ENCODE results near the gene RPL22. TPM values are rescaled to one million over a fixed set of nuclear protein-coding genes. Genes with fewer than 3 reads are reported as not detected.

The RPL22 gene
- total and polyA plus RNA-seq, 12 donors = 223 to 639 (median 277) TPM

GRCh38 chr1:6152882-6153281, 46.5 kb downstream of the RPL22 start:
- H3K27ac ChIP-seq = no peak overlapping the region
- no peak overlapping the region for H3K4me3 ChIP-seq
- TF ChIP-seq CTCF (IDR thresholded peaks at IDR 0.05) = no peak
- DNase-seq (no peak), ATAC-seq (no peak)
- WGBS, 2 donors = 68 to 78% methylated on average over 7 of the region's 7 CpGs
- H3K27me3 ChIP-seq = peaks cover 4 to 35% (median 19%) of the 10 kb centered on the region in 7 donors
- H3K9me3 ChIP-seq = no peaks in the 10 kb centered on the region
- H3K4me1 ChIP-seq = peaks cover 0 to 9% (median 5%) of the 10 kb centered on the region in 9 donors
- intact Hi-C loops (cut with DNase I) = loop anchor here in 2 of 10 donors (10.0 kb wide), 2 partner anchors 48 to 502 kb away; no protein-coding TSS in a partner anchor
- H3K36me3 ChIP-seq = no peaks in the 10 kb centered on the region

- H3K4me3 ChIP-seq = no peak overlapping the region
- H3K4me1 ChIP-seq = peaks cover 0 to 9% (median 5%) of the 10 kb centered on the region in 9 donors
- no peak for DNase-seq
- no peaks in the 10 kb centered on the region for H3K9me3 ChIP-seq
- no peak for ATAC-seq
- no peaks in the 10 kb centered on the region for H3K36me3 ChIP-seq
- TF ChIP-seq CTCF (IDR thresholded peaks at IDR 0.05) = no peak
- intact Hi-C loops (cut with DNase I) = loop anchor here in 2 of 10 donors (10.0 kb wide), 2 partner anchors 47 to 503 kb away; no protein-coding TSS in a partner anchor
- H3K27me3 ChIP-seq = peaks cover 8 to 41% (median 26%) of the 10 kb centered on the region in 7 donors
- 70 to 75% methylated on average over 11 of the region's 11 CpGs for WGBS, 2 donors
- no peak overlapping the region for H3K27ac ChIP-seq
Measured at GRCh38 chr1:6152181-6152580, 47.2 kb downstream of the RPL22 start.

- ATAC-seq = no peak
- DNase-seq = no peak
- no peak overlapping the region for H3K27ac ChIP-seq
- H3K4me3 ChIP-seq = no peak overlapping the region
- peaks cover 0 to 9% (median 5%) of the 10 kb centered on the region in 9 donors for H3K4me1 ChIP-seq
- TF ChIP-seq CTCF (IDR thresholded peaks at IDR 0.05) = no peak
- peaks cover 8 to 41% (median 31%) of the 10 kb centered on the region in 7 donors for H3K27me3 ChIP-seq
- intact Hi-C loops (cut with DNase I) = loop anchor here in 2 of 10 donors (10.0 kb wide), 2 partner anchors 47 to 503 kb away; no protein-coding TSS in a partner anchor
- H3K9me3 ChIP-seq = no peaks in the 10 kb centered on the region
- 79 to 84% methylated on average over 9 of the region's 9 CpGs for WGBS, 2 donors
- no peaks in the 10 kb centered on the region for H3K36me3 ChIP-seq
Measured at GRCh38 chr1:6151291-6151822, 48.0 kb downstream of the RPL22 start.

GRCh38 chr1:6150006-6150938, 49.1 kb downstream of the RPL22 start:
- Histone ChIP-seq H3K9me3 (no peaks in the 10 kb centered on the region), H3K4me3 (no peak overlapping the region), H3K27me3 (peaks cover 8 to 51% (median 41%) of the 10 kb centered on the region in 7 donors), H3K4me1 (peaks cover 0 to 9% (median 5%) of the 10 kb centered on the region in 9 donors), H3K27ac (no peak overlapping the region), H3K36me3 (no peaks in the 10 kb centered on the region)
- no peak for DNase-seq
- no peak for ATAC-seq
- intact Hi-C loops (cut with DNase I) = loop anchor here in 2 of 10 donors (10.0 kb wide), 2 partner anchors 45 to 505 kb away; no protein-coding TSS in a partner anchor
- WGBS, 2 donors = 66 to 94% methylated on average over 11 of the region's 11 CpGs
- TF ChIP-seq CTCF (IDR thresholded peaks at IDR 0.05) = no peak
